ENCODE data around the gene SLC8A1. TPM values are rescaled to one million over a fixed set of nuclear protein-coding genes. Genes with fewer than 3 reads are reported as not detected.

SLC8A1 gene
- total and polyA plus RNA-seq, 10 of the 15 experiments (the other 5 are each of a cell fraction or from before 2014, with no cell fraction given), result under 0.01 to 1.2 (median 0.01) TPM; not detected in 3

GRCh38 chr2:40120026-40120425 is 331.9 kb downstream of the SLC8A1 start:
- intact Hi-C loops (cut with micrococcal nuclease; ENCODE audit: unreplicated experiment) (no loop called here), in situ Hi-C loops (cut with MboI) (no loop called here)
- H3K9ac ChIP-seq (ENCODE audit: control insufficient read depth, insufficient read depth, low read length), result no peak overlapping the region
- no peaks in the 10 kb centered on the region for H3K4me1 ChIP-seq (ENCODE audit: control insufficient read depth, insufficient read depth, low read length)
- no peak overlapping the region for H3K27ac ChIP-seq (ENCODE audit: control insufficient read depth, insufficient read depth)
- no peaks in the 10 kb centered on the region for H3K79me2 ChIP-seq (ENCODE audit: control insufficient read depth, insufficient read depth, low read length)
- H2AFZ ChIP-seq (ENCODE audit: control insufficient read depth, low read depth, low read length), result no peak overlapping the region
- no peak overlapping the region for H3K4me3 ChIP-seq
- BruUV-seq (replicated peaks), result no TSS peak
- ChIA-PET CTCF (no interaction called here), POLR2A (no interaction called here), SMC1A (ENCODE audit: uncharacterized antibody, unreplicated experiment) (no interaction called here), RAD21 (ENCODE audit: unreplicated experiment) (no interaction called here)
- DNase-seq (ENCODE audit: low read depth, low spot score), result no peak
- WGBS (ENCODE audit: insufficient coverage, insufficient replicate concordance, low lambda C conversion rate, missing lambda C conversion rate), result 23% methylated on average over 3 of the region's 3 CpGs
- ATAC-seq, result no peak
- H3K27me3 ChIP-seq (replicated peaks in 1 of 2; ENCODE audit: control insufficient read depth in 2 of 2, insufficient read depth in 2 of 2, low read length in 1 of 2), result no peaks in the 10 kb centered on the region; a peak in 1 of 4 replicates
- H3K36me3 ChIP-seq (ENCODE audit: control insufficient read depth in 2 of 2, insufficient read depth in 2 of 2, low read length in 1 of 2), result no peaks in the 10 kb centered on the region
- no peak overlapping the region for H3K4me2 ChIP-seq (ENCODE audit: control insufficient read depth, insufficient read depth)
- FAIRE-seq, result no peak
- no peaks in the 10 kb centered on the region for H3K9me3 ChIP-seq (replicated peaks; ENCODE audit: control insufficient read depth, insufficient read depth, low read length)
- no peaks in the 10 kb centered on the region for H4K20me1 ChIP-seq (ENCODE audit: control insufficient read depth, insufficient read depth)
- TF ChIP-seq ATF7 (IDR thresholded peaks at IDR 0.05; ENCODE audit: low read depth) (no peak), SIN3A (IDR thresholded peaks at IDR 0.05; ENCODE audit: low read depth, low read length) (no peak), HDAC2 (IDR thresholded peaks at IDR 0.05) (no peak), MXI1 (IDR thresholded peaks at IDR 0.05; ENCODE audit: low read depth, low read length) (no peak), IKZF1 (conservative IDR thresholded peaks at IDR 0.05) (no peak), BCLAF1 (IDR thresholded peaks at IDR 0.05) (no peak), USF1 (IDR thresholded peaks at IDR 0.05; ENCODE audit: borderline replicate concordance, extremely low read length, insufficient read depth, low read depth, low read length) (no peak), ZBED1 (IDR thresholded peaks at IDR 0.05; ENCODE audit: borderline replicate concordance) (no peak), CHD1 (IDR thresholded peaks at IDR 0.05; ENCODE audit: low read depth, low read length) (no peak), STAT1 (conservative IDR thresholded peaks at IDR 0.05) (no peak)
- TF ChIP-seq, protein P1, sequence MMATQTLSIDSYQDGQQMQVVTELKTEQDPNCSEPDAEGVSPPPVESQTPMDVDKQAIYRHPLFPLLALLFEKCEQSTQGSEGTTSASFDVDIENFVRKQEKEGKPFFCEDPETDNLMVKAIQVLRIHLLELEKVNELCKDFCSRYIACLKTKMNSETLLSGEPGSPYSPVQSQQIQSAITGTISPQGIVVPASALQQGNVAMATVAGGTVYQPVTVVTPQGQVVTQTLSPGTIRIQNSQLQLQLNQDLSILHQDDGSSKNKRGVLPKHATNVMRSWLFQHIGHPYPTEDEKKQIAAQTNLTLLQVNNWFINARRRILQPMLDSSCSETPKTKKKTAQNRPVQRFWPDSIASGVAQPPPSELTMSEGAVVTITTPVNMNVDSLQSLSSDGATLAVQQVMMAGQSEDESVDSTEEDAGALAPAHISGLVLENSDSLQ (IDR thresholded peaks at IDR 0.05), result no peak
- TF ChIP-seq, protein P2, sequence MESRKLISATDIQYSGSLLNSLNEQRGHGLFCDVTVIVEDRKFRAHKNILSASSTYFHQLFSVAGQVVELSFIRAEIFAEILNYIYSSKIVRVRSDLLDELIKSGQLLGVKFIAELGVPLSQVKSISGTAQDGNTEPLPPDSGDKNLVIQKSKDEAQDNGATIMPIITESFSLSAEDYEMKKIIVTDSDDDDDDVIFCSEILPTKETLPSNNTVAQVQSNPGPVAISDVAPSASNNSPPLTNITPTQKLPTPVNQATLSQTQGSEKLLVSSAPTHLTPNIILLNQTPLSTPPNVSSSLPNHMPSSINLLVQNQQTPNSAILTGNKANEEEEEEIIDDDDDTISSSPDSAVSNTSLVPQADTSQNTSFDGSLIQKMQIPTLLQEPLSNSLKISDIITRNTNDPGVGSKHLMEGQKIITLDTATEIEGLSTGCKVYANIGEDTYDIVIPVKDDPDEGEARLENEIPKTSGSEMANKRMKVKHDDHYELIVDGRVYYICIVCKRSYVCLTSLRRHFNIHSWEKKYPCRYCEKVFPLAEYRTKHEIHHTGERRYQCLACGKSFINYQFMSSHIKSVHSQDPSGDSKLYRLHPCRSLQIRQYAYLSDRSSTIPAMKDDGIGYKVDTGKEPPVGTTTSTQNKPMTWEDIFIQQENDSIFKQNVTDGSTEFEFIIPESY (IDR thresholded peaks at IDR 0.05), result no peak
- TF ChIP-seq, protein P3, sequence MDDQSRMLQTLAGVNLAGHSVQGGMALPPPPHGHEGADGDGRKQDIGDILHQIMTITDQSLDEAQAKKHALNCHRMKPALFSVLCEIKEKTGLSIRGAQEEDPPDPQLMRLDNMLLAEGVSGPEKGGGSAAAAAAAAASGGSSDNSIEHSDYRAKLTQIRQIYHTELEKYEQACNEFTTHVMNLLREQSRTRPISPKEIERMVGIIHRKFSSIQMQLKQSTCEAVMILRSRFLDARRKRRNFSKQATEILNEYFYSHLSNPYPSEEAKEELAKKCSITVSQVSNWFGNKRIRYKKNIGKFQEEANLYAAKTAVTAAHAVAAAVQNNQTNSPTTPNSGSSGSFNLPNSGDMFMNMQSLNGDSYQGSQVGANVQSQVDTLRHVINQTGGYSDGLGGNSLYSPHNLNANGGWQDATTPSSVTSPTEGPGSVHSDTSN (IDR thresholded peaks at IDR 0.05; ENCODE audit: insufficient replicate concordance, low read depth, low read length), result no peak

Measured in GM12878 (cell line).